Esophagus (tissue), 2 donors: ENCODE results near the gene ERC1. TPM values are rescaled to one million over a fixed set of nuclear protein-coding genes. Genes with fewer than 3 reads are reported as not detected.

ENCODE experiments used
- H3K27ac ChIP-seq, 2 donors: one replicate each; pipeline ENCODE4 v1.5.1; 2013; ENCODE audit warnings: low read depth in 2 of 2, mild to moderate bottlenecking in 2 of 2, inconsistent platforms in 1 of 2, low read length in 1 of 2, moderate library complexity in 1 of 2
- H3K27me3 ChIP-seq, 2 donors: one replicate each; pipeline ENCODE4 v1.6.1; 2013; ENCODE audit warnings: low read length in 2 of 2, control low read depth in 1 of 2, mild to moderate bottlenecking in 1 of 2; ENCODE audit not compliant: insufficient read depth in 2 of 2, control insufficient read depth in 1 of 2
- H3K36me3 ChIP-seq, 2 donors: one replicate each; pipeline ENCODE4 v1.6.1; 2013; ENCODE audit warnings: low read length in 1 of 2; ENCODE audit not compliant: control insufficient read depth in 2 of 2, insufficient read depth in 2 of 2
- H3K4me1 ChIP-seq, 2 donors: one replicate each; pipeline ENCODE4 v1.6.1; 2013; ENCODE audit warnings: low read length in 1 of 2; ENCODE audit not compliant: control insufficient read depth in 2 of 2, insufficient read depth in 2 of 2
- H3K4me3 ChIP-seq, 2 donors: one replicate each; pipeline ENCODE4 v1.5.1; 2013; ENCODE audit warnings: low read length in 2 of 2, mild to moderate bottlenecking in 2 of 2, low read depth in 1 of 2, moderate library complexity in 1 of 2
- H3K9me3 ChIP-seq, 2 donors: one replicate each; pipeline ENCODE4 v1.6.1; 2013; ENCODE audit warnings: mild to moderate bottlenecking in 2 of 2, low read depth in 1 of 2, low read length in 1 of 2, moderate library complexity in 1 of 2; ENCODE audit not compliant: control insufficient read depth in 2 of 2, insufficient read depth in 1 of 2
- WGBS, 2 donors: extraction: QIAGEN DNeasy Blood & Tissue Kit; methylation state at CpG; one replicate each; pipeline ENCODE4 v1.1.7; 2013; 5-methylcytosine and 5-hydroxymethylcytosine counted together
- polyA plus RNA-seq, 2 donors: library from polyadenylated mRNA; stranded (reverse); fragments of 200-250 nt; gene quantifications; one replicate each; pipeline ENCODE4 v1.2.3, GENCODE V29; 2013
- donor health status: healthy with polysubstance abuse.
- donor health status: Bipolar disorder and iron deficiency.

ERC1 gene
- polyA plus RNA-seq, 2 donors, result 6.4 to 8.7 TPM

DNA sequence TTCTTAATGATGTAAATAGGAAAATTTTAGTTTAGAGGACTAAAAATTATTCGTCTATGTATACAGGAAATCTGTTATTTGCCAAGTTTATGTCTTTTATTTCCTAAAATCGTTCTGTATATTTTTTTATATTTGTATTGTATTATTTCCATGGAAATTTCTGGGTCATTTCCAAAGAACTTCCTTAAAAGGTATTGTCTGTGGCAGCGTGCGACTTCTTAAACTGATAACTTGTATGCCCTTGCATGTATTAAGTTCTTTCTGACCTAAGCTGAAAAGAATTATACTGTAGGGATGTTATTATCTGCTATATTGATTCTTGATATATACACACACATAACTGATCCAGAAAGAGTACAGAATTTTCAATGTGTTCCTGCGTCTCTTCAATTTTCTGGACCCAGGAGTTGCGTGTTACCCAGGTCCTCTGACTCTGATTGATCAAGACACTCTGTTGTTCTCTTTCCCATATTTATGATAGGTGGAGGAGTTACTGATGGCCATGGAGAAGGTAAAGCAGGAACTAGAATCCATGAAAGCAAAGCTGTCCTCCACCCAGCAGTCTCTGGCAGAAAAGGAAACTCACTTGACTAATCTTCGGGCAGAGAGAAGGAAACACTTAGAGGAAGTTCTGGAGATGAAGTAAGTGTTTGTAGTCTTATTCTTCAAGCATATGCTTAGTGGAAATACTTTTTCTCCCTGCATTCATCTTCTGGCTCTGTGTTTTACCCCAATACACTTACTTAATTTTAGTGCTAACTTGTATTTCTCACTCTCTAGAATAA is 298.5 kb downstream of the ERC1 start:
- no peaks in the 10 kb centered on the region for H3K4me1 ChIP-seq
- H3K27me3 ChIP-seq, result no peaks in the 10 kb centered on the region
- no peak overlapping the region for H3K4me3 ChIP-seq
- no peak overlapping the region for H3K27ac ChIP-seq
- H3K9me3 ChIP-seq, result no peaks in the 10 kb centered on the region
- no peaks in the 10 kb centered on the region for H3K36me3 ChIP-seq
- WGBS, 2 donors, result 66 to 71% methylated on average over 7 of the region's 7 CpGs

DNA sequence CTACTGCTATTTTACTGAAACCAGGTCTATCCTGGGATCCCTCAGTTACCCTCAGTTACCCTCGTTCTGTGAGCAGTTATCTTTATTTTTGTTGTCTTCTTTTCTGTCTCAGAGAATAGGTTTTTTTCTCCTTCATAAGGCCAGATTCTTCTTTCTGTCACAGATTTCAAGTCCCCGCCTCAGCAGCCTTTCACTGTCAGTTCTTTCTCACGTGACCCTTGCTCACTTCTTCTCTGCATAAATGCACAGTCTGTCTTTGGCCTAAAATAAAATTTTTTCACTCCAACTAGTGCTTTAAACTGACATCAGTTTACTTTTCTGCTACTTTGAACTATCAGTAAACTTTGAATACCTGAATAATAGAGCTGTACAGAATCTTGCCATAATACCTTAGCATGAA is 299.7 kb downstream of the ERC1 start:
- H3K36me3 ChIP-seq, result no peaks in the 10 kb centered on the region
- no peak overlapping the region for H3K27ac ChIP-seq
- 89% methylated on average over 3 of the region's 3 CpGs for WGBS, 2 donors

GRCh38 chr12:1291601-1292332 is 300.7 kb downstream of the ERC1 start:
- Histone ChIP-seq H3K36me3 (no peaks in the 10 kb centered on the region), H3K27ac (no peak overlapping the region), H3K4me1 (no peaks in the 10 kb centered on the region), H3K27me3 (no peaks in the 10 kb centered on the region), H3K4me3 (no peak overlapping the region), H3K9me3 (no peaks in the 10 kb centered on the region)
- 68 to 83% methylated on average over 8 of the region's 8 CpGs for WGBS, 2 donors

More for the DNA sequence above, 299.7 kb downstream of the ERC1 start:
- H3K9me3 ChIP-seq, result no peaks in the 10 kb centered on the region
- no peak overlapping the region for H3K4me3 ChIP-seq
- H3K27me3 ChIP-seq, result no peaks in the 10 kb centered on the region
- H3K4me1 ChIP-seq, result no peaks in the 10 kb centered on the region

GRCh38 chr12:1293901-1294300 is 302.9 kb downstream of the ERC1 start:
- H3K36me3 ChIP-seq, result no peaks in the 10 kb centered on the region

DNA sequence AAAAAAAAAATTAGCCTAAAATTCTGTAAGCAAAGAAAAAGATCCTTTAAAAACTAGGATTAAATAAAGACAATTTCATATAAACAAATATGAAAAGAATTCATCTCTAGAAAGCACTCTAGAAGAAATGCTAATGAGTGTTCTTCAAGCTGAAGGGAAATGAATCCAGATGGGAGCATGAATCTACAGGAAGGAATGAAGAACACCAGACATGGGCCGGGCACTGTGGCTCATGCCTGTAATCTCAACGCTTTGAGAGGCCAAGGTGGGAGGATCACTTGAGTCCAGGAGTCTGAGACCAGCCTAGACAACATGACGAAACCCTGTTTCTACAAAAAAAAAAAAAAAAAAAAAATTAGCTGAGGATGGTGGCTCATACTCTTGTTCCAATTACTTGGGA is 306.2 kb downstream of the ERC1 start:
- Histone ChIP-seq H3K9me3 (no peaks in the 10 kb centered on the region), H3K4me3 (no peak overlapping the region), H3K27me3 (no peaks in the 10 kb centered on the region), H3K4me1 (no peaks in the 10 kb centered on the region), H3K27ac (no peak overlapping the region), H3K36me3 (no peaks in the 10 kb centered on the region)
- 89 to 94% methylated on average over 3 of the region's 3 CpGs for WGBS, 2 donors

More at GRCh38 chr12:1293901-1294300, 302.9 kb downstream of the ERC1 start:
- Histone ChIP-seq H3K9me3 (no peaks in the 10 kb centered on the region), H3K4me3 (no peak overlapping the region), H3K27me3 (no peaks in the 10 kb centered on the region), H3K27ac (no peak overlapping the region), H3K4me1 (no peaks in the 10 kb centered on the region)
- 89% methylated on average over 1 of the region's 1 CpG for WGBS, 2 donors

- no peaks in the 10 kb centered on the region for H3K9me3 ChIP-seq
- WGBS, 2 donors, result 95 to 99% methylated on average over 4 of the region's 4 CpGs
- no peaks in the 10 kb centered on the region for H3K27me3 ChIP-seq
- H3K4me1 ChIP-seq, result no peaks in the 10 kb centered on the region
- H3K27ac ChIP-seq, result no peak overlapping the region
- H3K36me3 ChIP-seq, result no peaks in the 10 kb centered on the region
- no peak overlapping the region for H3K4me3 ChIP-seq
These were observed 306.7 kb downstream of the ERC1 start for GRCh38 chr12:1297639-1298175.

GRCh38 chr12:1300460-1300859 is 309.4 kb downstream of the ERC1 start:
- Histone ChIP-seq H3K4me1 (no peaks in the 10 kb centered on the region), H3K4me3 (no peak overlapping the region), H3K27me3 (no peaks in the 10 kb centered on the region), H3K9me3 (no peaks in the 10 kb centered on the region), H3K36me3 (no peaks in the 10 kb centered on the region), H3K27ac (no peak overlapping the region)
- WGBS, 2 donors, result 97% methylated on average over 2 of the region's 2 CpGs

- Histone ChIP-seq H3K4me1 (no peaks in the 10 kb centered on the region), H3K36me3 (no peaks in the 10 kb centered on the region), H3K9me3 (no peaks in the 10 kb centered on the region), H3K27me3 (no peaks in the 10 kb centered on the region), H3K4me3 (no peak overlapping the region), H3K27ac (no peak overlapping the region)
- 91 to 96% methylated on average over 7 of the region's 7 CpGs for WGBS, 2 donors
These were observed 311.3 kb downstream of the ERC1 start for GRCh38 chr12:1302201-1302870.

DNA sequence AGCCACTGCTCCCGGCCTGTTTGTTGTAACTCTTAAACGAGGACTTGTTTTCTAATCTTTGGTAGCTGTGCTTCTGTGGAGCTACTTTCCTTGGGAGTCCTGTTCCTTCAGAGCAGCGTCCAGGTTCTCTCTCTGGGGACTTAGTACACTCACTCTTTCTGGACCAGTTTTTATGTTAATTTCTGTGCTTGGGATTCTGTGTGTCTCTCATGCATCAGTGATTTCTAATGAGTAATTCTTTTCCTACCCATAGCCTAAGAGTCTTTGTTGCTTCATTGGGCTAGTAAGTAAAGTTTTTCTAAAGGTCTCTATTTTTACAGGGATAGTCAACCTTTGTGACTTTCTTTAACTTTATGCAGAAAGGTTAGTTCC is 314.0 kb downstream of the ERC1 start:
- H3K27me3 ChIP-seq, result no peaks in the 10 kb centered on the region
- H3K27ac ChIP-seq, result no peak overlapping the region
- peaks cover 0 to 6% of the 10 kb centered on the region in 2 donors for H3K36me3 ChIP-seq
- no peak overlapping the region for H3K4me3 ChIP-seq
- no peaks in the 10 kb centered on the region for H3K4me1 ChIP-seq
- 84 to 88% methylated on average over 3 of the region's 3 CpGs for WGBS, 2 donors
- H3K9me3 ChIP-seq, result no peaks in the 10 kb centered on the region
